WTC11 (cell line): ENCODE measurements around the gene BACH2.

ENCODE experiments used
- CBFB ChIP-seq: sonication (generic); formaldehyde crosslinking; IDR thresholded peaks from 2 replicates; pipeline ENCODE4 v1.8.1; 2022; ENCODE audit warnings: mild to moderate bottlenecking, low read depth, missing genetic modification reagents
- ELF4 ChIP-seq: sonication (generic); formaldehyde crosslinking; IDR thresholded peaks from 2 replicates; pipeline ENCODE4 v1.8.1; 2022; ENCODE audit warnings: low read depth, mild to moderate bottlenecking, moderate library complexity, missing genetic modification reagents
- RELA ChIP-seq: sonication (generic); formaldehyde crosslinking; IDR thresholded peaks from 2 replicates; pipeline ENCODE4 v1.8.1; 2022; ENCODE audit warnings: missing genetic modification reagents, mild to moderate bottlenecking, borderline replicate concordance
- TCF7 ChIP-seq: sonication (generic); formaldehyde crosslinking; IDR thresholded peaks from 2 replicates; pipeline ENCODE4 v1.8.0; 2022; ENCODE audit warnings: mild to moderate bottlenecking, low read depth, missing genetic modification reagents, moderate library complexity
- ZNF232 ChIP-seq: sonication (generic); formaldehyde crosslinking; IDR thresholded peaks from 2 replicates; pipeline ENCODE4 v1.8.0; 2022; ENCODE audit warnings: mild to moderate bottlenecking, missing genetic modification reagents
- TF ChIP-seq, protein P1 (sequence below): fragments of 200-600 bp; IDR thresholded peaks from 2 replicates; pipeline ENCODE4 v1.8.0; 2022; ENCODE audit warnings: antibody characterized with exemption
- TF ChIP-seq, protein P2 (sequence below): sonication (generic); formaldehyde crosslinking; IDR thresholded peaks from 2 replicates; pipeline ENCODE4 v1.8.0; 2022; ENCODE audit warnings: mild to moderate bottlenecking, missing genetic modification reagents
- TF ChIP-seq, protein P3 (sequence below): sonication (generic); formaldehyde crosslinking; IDR thresholded peaks from 2 replicates; pipeline ENCODE4 v1.8.0; 2022; ENCODE audit warnings: mild to moderate bottlenecking, missing genetic modification reagents
- TF ChIP-seq, protein P4 (sequence below): sonication (generic); formaldehyde crosslinking; IDR thresholded peaks from 2 replicates; pipeline ENCODE4 v1.8.1; 2022; ENCODE audit warnings: low read depth, missing genetic modification reagents, borderline replicate concordance

DNA sequence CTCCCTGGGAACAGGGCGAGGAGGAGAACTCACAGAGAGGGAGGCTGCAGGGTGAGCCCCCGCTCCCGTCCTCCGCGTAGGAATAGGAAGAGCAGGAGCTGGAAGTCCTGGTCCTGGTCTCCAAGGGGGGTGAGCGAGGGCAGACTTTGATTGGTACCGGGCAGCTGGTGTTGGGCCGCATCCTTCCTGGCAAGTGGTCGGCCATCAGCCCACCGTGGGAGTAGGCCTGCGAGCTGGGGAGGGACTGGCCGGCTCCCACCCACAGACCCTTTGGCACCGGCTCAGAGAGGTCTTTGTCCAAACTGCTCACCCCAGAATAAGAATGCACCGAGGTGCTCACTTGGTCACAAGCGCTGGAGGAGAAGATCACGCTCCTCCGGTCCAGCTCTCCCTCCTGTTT, 346.2 kb downstream of the BACH2 start:
- TF ChIP-seq, protein P1, sequence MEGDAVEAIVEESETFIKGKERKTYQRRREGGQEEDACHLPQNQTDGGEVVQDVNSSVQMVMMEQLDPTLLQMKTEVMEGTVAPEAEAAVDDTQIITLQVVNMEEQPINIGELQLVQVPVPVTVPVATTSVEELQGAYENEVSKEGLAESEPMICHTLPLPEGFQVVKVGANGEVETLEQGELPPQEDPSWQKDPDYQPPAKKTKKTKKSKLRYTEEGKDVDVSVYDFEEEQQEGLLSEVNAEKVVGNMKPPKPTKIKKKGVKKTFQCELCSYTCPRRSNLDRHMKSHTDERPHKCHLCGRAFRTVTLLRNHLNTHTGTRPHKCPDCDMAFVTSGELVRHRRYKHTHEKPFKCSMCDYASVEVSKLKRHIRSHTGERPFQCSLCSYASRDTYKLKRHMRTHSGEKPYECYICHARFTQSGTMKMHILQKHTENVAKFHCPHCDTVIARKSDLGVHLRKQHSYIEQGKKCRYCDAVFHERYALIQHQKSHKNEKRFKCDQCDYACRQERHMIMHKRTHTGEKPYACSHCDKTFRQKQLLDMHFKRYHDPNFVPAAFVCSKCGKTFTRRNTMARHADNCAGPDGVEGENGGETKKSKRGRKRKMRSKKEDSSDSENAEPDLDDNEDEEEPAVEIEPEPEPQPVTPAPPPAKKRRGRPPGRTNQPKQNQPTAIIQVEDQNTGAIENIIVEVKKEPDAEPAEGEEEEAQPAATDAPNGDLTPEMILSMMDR = no peak
- TF ChIP-seq, protein P2, sequence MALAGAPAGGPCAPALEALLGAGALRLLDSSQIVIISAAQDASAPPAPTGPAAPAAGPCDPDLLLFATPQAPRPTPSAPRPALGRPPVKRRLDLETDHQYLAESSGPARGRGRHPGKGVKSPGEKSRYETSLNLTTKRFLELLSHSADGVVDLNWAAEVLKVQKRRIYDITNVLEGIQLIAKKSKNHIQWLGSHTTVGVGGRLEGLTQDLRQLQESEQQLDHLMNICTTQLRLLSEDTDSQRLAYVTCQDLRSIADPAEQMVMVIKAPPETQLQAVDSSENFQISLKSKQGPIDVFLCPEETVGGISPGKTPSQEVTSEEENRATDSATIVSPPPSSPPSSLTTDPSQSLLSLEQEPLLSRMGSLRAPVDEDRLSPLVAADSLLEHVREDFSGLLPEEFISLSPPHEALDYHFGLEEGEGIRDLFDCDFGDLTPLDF (CRISPR knock-in tag) = no peak
- TF ChIP-seq, protein P3, sequence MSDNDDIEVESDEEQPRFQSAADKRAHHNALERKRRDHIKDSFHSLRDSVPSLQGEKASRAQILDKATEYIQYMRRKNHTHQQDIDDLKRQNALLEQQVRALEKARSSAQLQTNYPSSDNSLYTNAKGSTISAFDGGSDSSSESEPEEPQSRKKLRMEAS (CRISPR knock-in tag) = no peak
- TF ChIP-seq, protein P4, sequence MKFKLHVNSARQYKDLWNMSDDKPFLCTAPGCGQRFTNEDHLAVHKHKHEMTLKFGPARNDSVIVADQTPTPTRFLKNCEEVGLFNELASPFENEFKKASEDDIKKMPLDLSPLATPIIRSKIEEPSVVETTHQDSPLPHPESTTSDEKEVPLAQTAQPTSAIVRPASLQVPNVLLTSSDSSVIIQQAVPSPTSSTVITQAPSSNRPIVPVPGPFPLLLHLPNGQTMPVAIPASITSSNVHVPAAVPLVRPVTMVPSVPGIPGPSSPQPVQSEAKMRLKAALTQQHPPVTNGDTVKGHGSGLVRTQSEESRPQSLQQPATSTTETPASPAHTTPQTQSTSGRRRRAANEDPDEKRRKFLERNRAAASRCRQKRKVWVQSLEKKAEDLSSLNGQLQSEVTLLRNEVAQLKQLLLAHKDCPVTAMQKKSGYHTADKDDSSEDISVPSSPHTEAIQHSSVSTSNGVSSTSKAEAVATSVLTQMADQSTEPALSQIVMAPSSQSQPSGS (CRISPR knock-in tag) = no peak
- TF ChIP-seq CBFB (CRISPR knock-in tag) (no peak), ZNF232 (no peak), ELF4 (no peak), RELA (CRISPR knock-in tag) (no peak), TCF7 (CRISPR knock-in tag) (no peak)
